Progenitor cell of endocrine pancreas (in vitro differentiated cells): ENCODE data around the gene ABHD12B. TPM values are rescaled to one million over a fixed set of nuclear protein-coding genes. Genes with fewer than 3 reads are reported as not detected.

Experiments
- DNase-seq: peaks from one replicate; pipeline ENCODE4 v3.0.0; 2021; ENCODE audit warnings: low spot score; ENCODE audit not compliant: unreplicated experiment
- H3K27ac Mint-ChIP-seq: 2 replicates; pipeline ENCODE4 v1.8.0; 2021; ENCODE audit warnings: mild to moderate bottlenecking, moderate library complexity, mixed read lengths
- H3K27me3 Mint-ChIP-seq: 2 replicates; pipeline ENCODE4 v1.8.0; 2021; ENCODE audit warnings: mixed read lengths
- H3K36me3 Mint-ChIP-seq: 2 replicates; pipeline ENCODE4 v1.8.0; 2022; ENCODE audit warnings: mixed read lengths; ENCODE audit not compliant: insufficient read depth
- H3K4me1 Mint-ChIP-seq: 2 replicates; pipeline ENCODE4 v1.8.0; 2021; ENCODE audit warnings: low read depth, mixed read lengths
- H3K4me3 Mint-ChIP-seq: 2 replicates; pipeline ENCODE4 v1.8.0; 2021; ENCODE audit warnings: low read depth, mild to moderate bottlenecking, moderate library complexity, mixed read lengths
- H3K9me3 Mint-ChIP-seq: 2 replicates; pipeline ENCODE4 v1.8.0; 2021; ENCODE audit warnings: low read depth, mixed read lengths
- total RNA-seq: library from RNA; stranded (reverse); gene quantifications from 2 replicates; pipeline ENCODE4 v1.2.1, GENCODE V29; 2021
- TF ChIP-seq, protein P1 (sequence below): fragments of 200-600 bp; sonication (generic); IDR thresholded peaks from one replicate; pipeline ENCODE4 v1.5.0; 2021; ENCODE audit warnings: antibody characterized with exemption, mild to moderate bottlenecking; ENCODE audit not compliant: unreplicated experiment

Gene ABHD12B
- total RNA-seq, 1 donor from 2014 or later = not detected

DNA sequence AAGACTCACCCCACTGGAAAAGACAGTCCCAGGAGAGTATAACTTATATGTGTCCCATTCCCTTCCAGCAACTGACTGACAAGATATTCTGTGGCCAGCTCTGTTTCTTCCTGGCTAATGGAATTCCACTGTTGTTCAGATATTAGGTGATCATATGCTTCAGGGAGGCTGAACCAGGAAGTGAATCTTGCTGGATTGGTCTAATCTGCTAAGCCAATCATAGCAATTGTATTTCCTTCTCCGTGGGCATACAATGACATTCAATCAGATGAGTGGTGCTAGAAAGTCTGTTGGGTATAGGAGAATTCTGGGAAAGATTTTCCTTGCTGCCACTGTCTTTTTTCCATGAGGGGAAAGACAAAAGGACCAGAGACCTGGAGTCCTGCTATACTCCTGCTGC lies 60.3 kb downstream of the ABHD12B start:
- Mint-ChIP-seq H3K4me1 (peaks cover 10% of the 10 kb centered on the region), H3K27me3 (no peaks in the 10 kb centered on the region), H3K9me3 (no peaks in the 10 kb centered on the region), H3K36me3 (no peaks in the 10 kb centered on the region), H3K27ac (no peak overlapping the region), H3K4me3 (no peak overlapping the region)
- no peak for DNase-seq
- TF ChIP-seq, protein P1, sequence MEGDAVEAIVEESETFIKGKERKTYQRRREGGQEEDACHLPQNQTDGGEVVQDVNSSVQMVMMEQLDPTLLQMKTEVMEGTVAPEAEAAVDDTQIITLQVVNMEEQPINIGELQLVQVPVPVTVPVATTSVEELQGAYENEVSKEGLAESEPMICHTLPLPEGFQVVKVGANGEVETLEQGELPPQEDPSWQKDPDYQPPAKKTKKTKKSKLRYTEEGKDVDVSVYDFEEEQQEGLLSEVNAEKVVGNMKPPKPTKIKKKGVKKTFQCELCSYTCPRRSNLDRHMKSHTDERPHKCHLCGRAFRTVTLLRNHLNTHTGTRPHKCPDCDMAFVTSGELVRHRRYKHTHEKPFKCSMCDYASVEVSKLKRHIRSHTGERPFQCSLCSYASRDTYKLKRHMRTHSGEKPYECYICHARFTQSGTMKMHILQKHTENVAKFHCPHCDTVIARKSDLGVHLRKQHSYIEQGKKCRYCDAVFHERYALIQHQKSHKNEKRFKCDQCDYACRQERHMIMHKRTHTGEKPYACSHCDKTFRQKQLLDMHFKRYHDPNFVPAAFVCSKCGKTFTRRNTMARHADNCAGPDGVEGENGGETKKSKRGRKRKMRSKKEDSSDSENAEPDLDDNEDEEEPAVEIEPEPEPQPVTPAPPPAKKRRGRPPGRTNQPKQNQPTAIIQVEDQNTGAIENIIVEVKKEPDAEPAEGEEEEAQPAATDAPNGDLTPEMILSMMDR = no peak

DNA sequence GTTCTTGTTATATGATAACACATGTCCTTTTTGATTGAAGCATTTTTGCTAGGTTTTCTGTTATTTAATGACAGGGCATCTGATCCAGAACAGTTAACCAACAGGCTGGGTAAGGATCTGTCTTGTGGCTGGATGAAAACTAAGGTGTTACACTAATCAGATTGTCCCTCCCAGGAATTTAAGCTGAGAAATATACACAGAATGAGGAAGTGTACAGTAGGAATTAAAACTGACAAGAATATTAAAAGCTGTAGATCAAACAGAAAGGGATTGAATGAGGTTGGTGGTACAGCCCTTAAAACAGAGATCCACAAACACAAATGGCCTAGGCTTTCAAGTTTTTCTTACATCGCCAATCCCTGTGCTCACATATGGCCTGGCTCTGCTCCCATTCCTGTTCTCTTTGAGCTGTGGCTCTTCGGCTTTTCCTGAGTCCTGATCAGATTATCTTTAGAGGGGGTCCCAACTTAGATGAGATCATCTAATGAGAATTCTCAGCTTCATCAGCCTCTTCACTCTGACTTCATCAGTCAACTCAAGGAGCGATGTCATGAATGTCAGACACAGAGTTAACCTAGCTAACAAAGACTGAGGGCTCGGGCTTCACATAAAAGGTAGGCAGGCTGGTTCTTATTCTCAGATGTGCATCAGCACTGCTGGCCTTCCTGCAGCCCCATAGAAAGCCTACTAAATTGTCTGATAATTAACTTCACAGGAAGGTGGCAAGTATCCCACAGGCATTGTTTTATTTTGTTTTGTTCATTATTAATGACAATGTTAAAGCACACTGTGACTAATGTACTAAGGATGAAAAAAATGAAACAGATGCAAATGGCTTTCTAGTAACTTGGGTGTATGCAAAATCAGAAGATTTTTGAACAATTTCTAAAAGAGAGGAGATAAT lies 61.0 kb downstream of the ABHD12B start:
- H3K27me3 Mint-ChIP-seq = no peaks in the 10 kb centered on the region
- H3K4me1 Mint-ChIP-seq = peaks cover 10% of the 10 kb centered on the region
- H3K4me3 Mint-ChIP-seq = no peak overlapping the region
- TF ChIP-seq, protein P1 = no peak
- no peak for DNase-seq
- H3K9me3 Mint-ChIP-seq = no peaks in the 10 kb centered on the region
- H3K27ac Mint-ChIP-seq = no peak overlapping the region
- H3K36me3 Mint-ChIP-seq = no peaks in the 10 kb centered on the region

DNA sequence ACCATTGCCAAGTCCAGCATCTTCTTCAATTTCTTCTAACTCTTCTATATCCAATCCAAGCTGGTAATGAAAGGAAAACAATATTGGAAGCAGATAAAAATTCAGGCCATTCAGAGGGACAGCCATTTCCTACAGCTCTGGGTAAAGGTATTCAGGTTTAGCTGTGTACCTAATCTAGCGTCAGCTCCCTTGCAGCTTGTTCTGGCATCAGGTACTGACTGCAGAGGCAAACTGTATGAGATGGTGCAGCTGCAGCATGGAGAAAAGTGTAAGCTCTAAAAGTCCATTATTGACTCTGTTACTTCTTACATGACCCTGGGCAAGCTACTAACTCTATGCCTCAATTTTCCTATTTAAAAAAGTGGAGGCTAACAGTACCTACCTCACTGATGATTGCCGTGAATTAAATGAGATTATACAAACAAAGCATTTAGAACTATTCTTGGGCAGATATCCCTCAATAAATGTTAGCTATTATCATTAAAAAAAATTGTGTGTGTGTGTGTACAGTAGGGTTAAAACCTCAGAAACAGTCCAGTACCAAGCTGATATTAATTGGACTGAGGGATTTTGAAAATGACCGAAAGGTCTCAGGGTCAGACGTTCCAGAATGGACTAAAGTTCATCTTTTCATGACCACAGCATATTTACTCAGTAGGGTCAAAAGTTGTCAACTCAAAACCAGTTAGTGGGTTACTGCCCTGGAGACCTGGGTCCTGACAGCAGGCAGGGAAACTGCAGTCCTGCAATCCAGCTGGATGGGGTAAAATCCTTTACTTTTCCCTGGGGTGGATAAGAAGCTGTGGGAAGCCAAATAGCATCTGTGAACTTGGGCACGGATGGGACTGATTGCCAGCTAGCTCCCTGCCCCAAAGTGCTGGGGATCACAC lies 63.5 kb downstream of the ABHD12B start:
- TF ChIP-seq, protein P1 = no peak
- peaks cover 10% of the 10 kb centered on the region for H3K4me1 Mint-ChIP-seq

DNA sequence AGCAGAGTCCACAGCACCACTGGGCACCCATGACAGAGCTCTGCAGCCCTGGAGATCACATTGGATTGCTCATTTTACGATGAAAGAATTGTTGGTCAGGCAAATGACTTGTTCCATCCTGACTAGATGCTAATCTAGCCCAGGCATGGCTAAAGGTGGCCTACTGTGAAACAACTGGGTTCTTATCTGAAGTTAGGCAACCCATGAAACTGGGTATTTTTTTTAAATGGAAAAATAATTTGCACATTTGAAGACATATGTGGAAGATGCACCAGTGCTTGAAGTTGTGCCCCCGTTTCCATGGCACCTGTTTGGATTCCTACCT lies 64.1 kb downstream of the ABHD12B start:
- Mint-ChIP-seq H3K4me1 (peaks cover 10% of the 10 kb centered on the region), H3K27ac (no peak overlapping the region), H3K27me3 (peaks cover 2% of the 10 kb centered on the region), H3K36me3 (no peaks in the 10 kb centered on the region), H3K4me3 (no peak overlapping the region), H3K9me3 (no peaks in the 10 kb centered on the region)
- TF ChIP-seq, protein P1 = no peak
- DNase-seq = no peak

More for the DNA sequence above, 63.5 kb downstream of the ABHD12B start:
- Mint-ChIP-seq H3K27me3 (no peaks in the 10 kb centered on the region), H3K9me3 (no peaks in the 10 kb centered on the region), H3K36me3 (no peaks in the 10 kb centered on the region), H3K4me3 (no peak overlapping the region), H3K27ac (no peak overlapping the region)
- no peak for DNase-seq

DNA sequence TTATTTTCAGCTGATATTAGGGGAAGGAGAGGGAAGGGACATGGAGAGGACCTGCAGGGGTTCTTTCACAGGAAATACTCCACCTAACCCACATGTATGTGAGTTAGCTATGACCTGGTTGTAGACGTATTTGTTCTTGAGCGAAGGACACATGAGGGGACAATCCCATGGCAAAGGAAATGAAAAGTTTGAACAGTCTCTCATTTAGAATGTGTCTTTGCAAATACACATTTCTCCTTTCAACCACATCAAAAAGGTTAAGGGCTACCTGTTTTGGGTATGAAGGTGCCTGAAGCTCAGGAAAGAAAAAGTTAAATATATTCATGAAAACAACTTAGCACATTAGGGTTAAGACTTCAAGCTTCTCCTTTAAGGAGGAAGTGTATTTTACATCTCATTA lies 65.0 kb downstream of the ABHD12B start:
- Mint-ChIP-seq H3K4me1 (peaks cover 10% of the 10 kb centered on the region), H3K27ac (no peak overlapping the region)
- no peak for DNase-seq

More for the DNA sequence above, 65.0 kb downstream of the ABHD12B start:
- Mint-ChIP-seq H3K36me3 (no peaks in the 10 kb centered on the region), H3K27me3 (peaks cover 5% of the 10 kb centered on the region), H3K9me3 (no peaks in the 10 kb centered on the region), H3K4me3 (no peak overlapping the region)
- TF ChIP-seq, protein P1 = no peak
